ENCODE measurements around the gene OR1K1.

DNA sequence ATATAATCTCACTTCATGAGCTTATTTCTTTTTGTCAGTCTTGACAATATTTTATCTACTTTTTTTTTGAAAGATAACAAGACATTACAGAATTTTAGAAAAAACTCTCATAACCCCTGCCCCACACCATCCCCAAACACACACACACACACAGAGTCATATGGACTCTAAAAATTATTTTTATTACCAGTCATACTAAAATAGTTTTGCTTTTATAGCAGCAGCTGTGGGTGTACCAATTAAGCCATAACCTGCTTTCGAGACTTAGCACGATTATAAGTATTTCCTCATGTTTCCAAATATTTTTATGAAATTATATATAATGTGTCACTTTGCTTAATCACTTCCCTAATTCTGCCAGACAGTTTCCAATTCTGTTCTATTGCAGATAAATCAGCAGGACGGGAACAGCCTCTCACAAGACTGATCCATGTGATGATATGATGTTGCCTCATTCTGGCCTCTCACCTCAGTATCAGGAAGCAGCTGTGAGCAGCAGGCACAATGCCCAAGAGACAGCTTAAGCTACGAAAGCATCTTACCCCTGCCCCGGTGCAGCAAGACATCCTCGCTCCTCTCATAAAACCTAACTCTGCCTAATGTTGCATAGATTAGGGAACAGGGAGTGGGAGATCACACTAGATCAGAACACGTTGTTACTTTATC is 21.5 kb downstream of the OR1K1 start:
- TF ChIP-seq SMARCC2 (IDR thresholded peaks at IDR 0.05; ENCODE audit: low read depth): peak; percentile 26; the same call in 1 of the 2 replicates
- TF ChIP-seq E2F4 (CRISPR knock-in tag; IDR thresholded peaks at IDR 0.05; ENCODE audit: low read depth): no peak
- TF ChIP-seq TCF7L2 (IDR thresholded peaks at IDR 0.05; ENCODE audit: low read depth, low read length): no peak
- no peak for TF ChIP-seq NBN (IDR thresholded peaks at IDR 0.05; ENCODE audit: low read depth)
- TF ChIP-seq, protein P1, sequence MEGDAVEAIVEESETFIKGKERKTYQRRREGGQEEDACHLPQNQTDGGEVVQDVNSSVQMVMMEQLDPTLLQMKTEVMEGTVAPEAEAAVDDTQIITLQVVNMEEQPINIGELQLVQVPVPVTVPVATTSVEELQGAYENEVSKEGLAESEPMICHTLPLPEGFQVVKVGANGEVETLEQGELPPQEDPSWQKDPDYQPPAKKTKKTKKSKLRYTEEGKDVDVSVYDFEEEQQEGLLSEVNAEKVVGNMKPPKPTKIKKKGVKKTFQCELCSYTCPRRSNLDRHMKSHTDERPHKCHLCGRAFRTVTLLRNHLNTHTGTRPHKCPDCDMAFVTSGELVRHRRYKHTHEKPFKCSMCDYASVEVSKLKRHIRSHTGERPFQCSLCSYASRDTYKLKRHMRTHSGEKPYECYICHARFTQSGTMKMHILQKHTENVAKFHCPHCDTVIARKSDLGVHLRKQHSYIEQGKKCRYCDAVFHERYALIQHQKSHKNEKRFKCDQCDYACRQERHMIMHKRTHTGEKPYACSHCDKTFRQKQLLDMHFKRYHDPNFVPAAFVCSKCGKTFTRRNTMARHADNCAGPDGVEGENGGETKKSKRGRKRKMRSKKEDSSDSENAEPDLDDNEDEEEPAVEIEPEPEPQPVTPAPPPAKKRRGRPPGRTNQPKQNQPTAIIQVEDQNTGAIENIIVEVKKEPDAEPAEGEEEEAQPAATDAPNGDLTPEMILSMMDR (IDR thresholded peaks at IDR 0.05 in 2 of 3, conservative IDR thresholded peaks at IDR 0.05 in 1 of 3; ENCODE audit: insufficient read depth in 2 of 3, low read depth in 1 of 3, low read length in 3 of 3): no peak
- no peak for TF ChIP-seq ZNF75A (CRISPR knock-in tag; IDR thresholded peaks at IDR 0.05)
- TF ChIP-seq, protein P2, sequence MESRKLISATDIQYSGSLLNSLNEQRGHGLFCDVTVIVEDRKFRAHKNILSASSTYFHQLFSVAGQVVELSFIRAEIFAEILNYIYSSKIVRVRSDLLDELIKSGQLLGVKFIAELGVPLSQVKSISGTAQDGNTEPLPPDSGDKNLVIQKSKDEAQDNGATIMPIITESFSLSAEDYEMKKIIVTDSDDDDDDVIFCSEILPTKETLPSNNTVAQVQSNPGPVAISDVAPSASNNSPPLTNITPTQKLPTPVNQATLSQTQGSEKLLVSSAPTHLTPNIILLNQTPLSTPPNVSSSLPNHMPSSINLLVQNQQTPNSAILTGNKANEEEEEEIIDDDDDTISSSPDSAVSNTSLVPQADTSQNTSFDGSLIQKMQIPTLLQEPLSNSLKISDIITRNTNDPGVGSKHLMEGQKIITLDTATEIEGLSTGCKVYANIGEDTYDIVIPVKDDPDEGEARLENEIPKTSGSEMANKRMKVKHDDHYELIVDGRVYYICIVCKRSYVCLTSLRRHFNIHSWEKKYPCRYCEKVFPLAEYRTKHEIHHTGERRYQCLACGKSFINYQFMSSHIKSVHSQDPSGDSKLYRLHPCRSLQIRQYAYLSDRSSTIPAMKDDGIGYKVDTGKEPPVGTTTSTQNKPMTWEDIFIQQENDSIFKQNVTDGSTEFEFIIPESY (CRISPR knock-in tag; IDR thresholded peaks at IDR 0.05): no peak
- TF ChIP-seq POLR2A (conservative IDR thresholded peaks at IDR 0.05): no peak
- no peak for TF ChIP-seq FOXA1 (IDR thresholded peaks at IDR 0.05; ENCODE audit: borderline replicate concordance)
- no peak for TF ChIP-seq NR2C2 (CRISPR knock-in tag; IDR thresholded peaks at IDR 0.05)
- peak; percentile 79 for TF ChIP-seq NR2C2 (tag; IDR thresholded peaks at IDR 0.05)
- TF ChIP-seq DNMT1 (IDR thresholded peaks at IDR 0.05): no peak
- no peak for TF ChIP-seq POLR3A (IDR thresholded peaks at IDR 0.05; ENCODE audit: borderline replicate concordance, extremely low read depth, insufficient read depth, insufficient read length)
